ENCODE data around the gene ACRBP. TPM values are rescaled to one million over a fixed set of nuclear protein-coding genes. Genes with fewer than 3 reads are reported as not detected.

Gene ACRBP
- total RNA-seq, 4 donors from 2014 or later: 0.35 to 4.0 (median 3.2) TPM; not detected in 1

DNA sequence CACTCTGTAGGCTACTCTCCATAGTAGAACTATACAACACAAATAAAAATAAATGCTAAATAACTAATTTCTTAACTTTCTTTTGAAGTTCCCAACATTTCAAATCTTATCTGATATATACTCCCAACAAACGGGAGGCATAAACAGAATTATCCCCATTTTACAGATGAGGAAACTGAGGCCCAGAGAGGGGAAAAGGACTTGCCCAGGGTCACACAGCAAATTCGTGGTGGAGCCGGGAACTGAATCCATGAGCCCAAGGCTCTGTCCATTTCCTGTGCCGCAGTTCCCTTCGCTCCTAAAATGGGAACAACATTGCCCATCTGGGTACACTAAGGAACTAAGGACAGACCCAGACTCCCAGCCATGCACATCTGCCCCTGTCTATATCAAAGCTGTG is 29.7 kb upstream of the ACRBP start:
- H3K27ac ChIP-seq: no peak overlapping the region
- no peaks in the 10 kb centered on the region for H3K27me3 ChIP-seq
- no peak for DNase-seq
- intact Hi-C loops (cut with DNase I): no loop called here
- WGBS, 2 donors: 93 to 100% methylated on average over 5 of the region's 5 CpGs
- no peak for TF ChIP-seq POLR2A (IDR thresholded peaks at IDR 0.05)
- TF ChIP-seq, protein P1, sequence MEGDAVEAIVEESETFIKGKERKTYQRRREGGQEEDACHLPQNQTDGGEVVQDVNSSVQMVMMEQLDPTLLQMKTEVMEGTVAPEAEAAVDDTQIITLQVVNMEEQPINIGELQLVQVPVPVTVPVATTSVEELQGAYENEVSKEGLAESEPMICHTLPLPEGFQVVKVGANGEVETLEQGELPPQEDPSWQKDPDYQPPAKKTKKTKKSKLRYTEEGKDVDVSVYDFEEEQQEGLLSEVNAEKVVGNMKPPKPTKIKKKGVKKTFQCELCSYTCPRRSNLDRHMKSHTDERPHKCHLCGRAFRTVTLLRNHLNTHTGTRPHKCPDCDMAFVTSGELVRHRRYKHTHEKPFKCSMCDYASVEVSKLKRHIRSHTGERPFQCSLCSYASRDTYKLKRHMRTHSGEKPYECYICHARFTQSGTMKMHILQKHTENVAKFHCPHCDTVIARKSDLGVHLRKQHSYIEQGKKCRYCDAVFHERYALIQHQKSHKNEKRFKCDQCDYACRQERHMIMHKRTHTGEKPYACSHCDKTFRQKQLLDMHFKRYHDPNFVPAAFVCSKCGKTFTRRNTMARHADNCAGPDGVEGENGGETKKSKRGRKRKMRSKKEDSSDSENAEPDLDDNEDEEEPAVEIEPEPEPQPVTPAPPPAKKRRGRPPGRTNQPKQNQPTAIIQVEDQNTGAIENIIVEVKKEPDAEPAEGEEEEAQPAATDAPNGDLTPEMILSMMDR (IDR thresholded peaks at IDR 0.05): no peak
- H3K4me1 ChIP-seq: peaks cover 0 to 4% (median 0%) of the 10 kb centered on the region in 3 donors
- peaks cover 46 to 99% (median 67%) of the 10 kb centered on the region in 3 donors for H3K36me3 ChIP-seq
- no peak overlapping the region for H3K4me3 ChIP-seq
- H3K9me3 ChIP-seq: no peaks in the 10 kb centered on the region

DNA sequence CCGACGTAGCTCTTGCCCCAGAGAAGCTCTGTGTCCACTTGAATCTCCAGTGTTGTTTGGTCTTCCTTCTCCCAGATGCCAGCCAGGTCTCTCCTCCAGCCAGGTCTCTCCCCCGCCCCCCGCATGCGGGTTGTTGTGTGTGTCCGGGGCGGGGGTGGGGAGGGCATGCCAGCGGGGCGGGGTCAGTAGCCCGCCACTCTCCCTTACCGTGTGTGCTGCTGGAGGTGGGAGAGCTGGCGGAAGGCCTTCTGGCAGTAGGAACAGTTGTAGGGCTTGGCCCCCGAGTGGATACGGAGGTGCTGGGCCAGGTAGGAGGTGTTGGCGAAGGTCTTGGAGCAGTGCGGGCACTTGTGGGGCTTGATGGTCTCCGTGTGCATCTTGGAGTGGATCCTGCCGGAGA is 24.9 kb upstream of the ACRBP start:
- intact Hi-C loops (cut with DNase I): no loop called here

DNA sequence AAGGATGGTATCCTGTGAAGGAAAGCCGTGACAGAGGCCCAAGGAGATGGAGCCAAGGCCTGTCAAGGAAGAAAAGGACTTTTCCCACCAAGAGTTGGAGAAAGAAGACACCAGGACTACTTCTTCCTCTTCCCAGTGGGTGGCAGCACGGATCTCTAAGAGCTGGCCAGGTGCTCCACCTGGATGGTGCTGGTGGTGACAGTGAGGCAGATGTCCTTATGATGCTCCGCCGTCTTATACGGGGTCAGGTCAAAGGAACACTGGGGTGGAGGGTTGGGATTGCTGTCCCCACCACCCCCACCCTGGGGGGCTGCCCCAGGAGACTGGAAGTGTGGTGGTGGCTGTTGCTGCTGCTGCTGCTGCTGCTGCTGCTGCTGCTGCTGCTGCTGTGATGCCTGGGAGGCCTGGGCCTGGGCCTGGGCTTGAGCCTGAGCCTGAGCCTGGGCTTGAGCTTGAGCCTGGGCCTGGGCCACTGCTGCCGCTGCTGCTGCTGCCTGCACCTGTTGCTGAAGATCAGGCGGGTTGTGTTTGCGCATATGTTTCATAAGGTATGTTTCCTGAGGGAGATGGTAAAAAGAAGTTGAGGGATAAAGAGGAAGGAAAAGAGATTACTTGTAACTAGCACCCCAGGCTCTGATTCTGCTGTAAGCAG is 20.5 kb upstream of the ACRBP start:
- H3K9me3 ChIP-seq: no peaks in the 10 kb centered on the region
- DNase-seq: no peak
- no peak overlapping the region for H3K27ac ChIP-seq
- H3K4me3 ChIP-seq: no peak overlapping the region
- intact Hi-C loops (cut with DNase I): loop anchor here (10.0 kb wide), 1 partner anchor 53 kb away; no protein-coding TSS in a partner anchor
- 65 to 84% methylated on average over 7 of the region's 8 CpGs for WGBS, 2 donors
- H3K4me1 ChIP-seq: no peaks in the 10 kb centered on the region
- no peak for TF ChIP-seq POLR2A (IDR thresholded peaks at IDR 0.05)
- TF ChIP-seq, protein P1 (IDR thresholded peaks at IDR 0.05): peak in 2 of 6 experiments; percentile 18 to 23
- peaks cover 34 to 67% (median 57%) of the 10 kb centered on the region in 3 donors for H3K36me3 ChIP-seq
- no peaks in the 10 kb centered on the region for H3K27me3 ChIP-seq

More for the DNA sequence above, 24.9 kb upstream of the ACRBP start:
- Histone ChIP-seq H3K9me3 (no peaks in the 10 kb centered on the region), H3K27me3 (no peaks in the 10 kb centered on the region), H3K36me3 (peaks cover 50 to 100% (median 82%) of the 10 kb centered on the region in 3 donors), H3K4me1 (no peaks in the 10 kb centered on the region), H3K27ac (no peak overlapping the region), H3K4me3 (no peak overlapping the region)
- DNase-seq: no peak
- no peak for TF ChIP-seq POLR2A (IDR thresholded peaks at IDR 0.05)
- TF ChIP-seq, protein P1 (IDR thresholded peaks at IDR 0.05): no peak
- WGBS, 2 donors: 85 to 97% methylated on average over 7 of the region's 18 CpGs

DNA sequence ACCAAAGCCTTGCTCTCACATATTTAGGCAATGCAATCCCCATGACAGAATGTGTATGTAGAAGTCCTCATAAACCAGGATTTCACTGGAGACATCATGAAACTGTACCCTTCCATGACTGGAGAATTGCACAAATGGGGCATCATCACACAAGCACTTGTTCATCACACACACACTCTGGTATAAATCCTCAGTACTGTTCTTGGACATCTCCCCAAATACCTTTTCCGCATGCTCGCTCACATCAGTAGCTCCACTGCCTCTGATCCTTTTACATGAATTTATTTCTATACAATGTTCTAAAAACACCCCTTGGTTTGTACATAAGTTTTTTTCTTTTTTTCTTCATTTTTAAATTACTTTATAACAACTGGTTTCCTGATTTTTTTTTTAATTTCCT is 19.0 kb upstream of the ACRBP start:
- intact Hi-C loops (cut with DNase I): loop anchor here (10.0 kb wide), 1 partner anchor 51 kb away; no protein-coding TSS in a partner anchor
- 76 to 97% methylated on average over 2 of the region's 2 CpGs for WGBS, 2 donors
- H3K4me3 ChIP-seq: no peak overlapping the region
- H3K4me1 ChIP-seq: peaks cover 7 to 14% (median 8%) of the 10 kb centered on the region in 3 donors
- no peak overlapping the region for H3K27ac ChIP-seq
- no peak for DNase-seq
- no peaks in the 10 kb centered on the region for H3K9me3 ChIP-seq
- no peaks in the 10 kb centered on the region for H3K27me3 ChIP-seq
- TF ChIP-seq, protein P1 (IDR thresholded peaks at IDR 0.05): no peak
- TF ChIP-seq POLR2A (IDR thresholded peaks at IDR 0.05): no peak
- peaks cover 19 to 52% (median 42%) of the 10 kb centered on the region in 3 donors for H3K36me3 ChIP-seq

DNA sequence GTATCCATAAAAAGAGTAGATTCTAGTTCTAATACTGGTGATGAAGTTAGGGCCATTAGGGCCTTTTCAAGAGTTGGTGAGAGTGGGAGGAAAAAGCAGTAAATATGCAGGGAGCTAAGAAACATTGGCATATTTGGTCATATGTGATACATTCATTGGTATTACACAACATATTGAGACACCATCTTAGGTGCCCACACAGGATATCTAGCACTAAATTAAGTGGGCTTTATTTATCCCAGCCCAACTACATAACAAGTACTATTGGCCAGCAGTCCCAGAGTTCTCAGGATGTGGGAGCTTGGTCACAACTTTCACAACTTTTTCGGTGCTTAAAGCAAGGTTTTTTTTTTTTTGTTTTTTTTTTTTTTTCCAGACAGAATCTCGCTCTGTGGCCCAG is 17.7 kb upstream of the ACRBP start:
- H3K9me3 ChIP-seq: no peaks in the 10 kb centered on the region
- WGBS, 2 donors: 48 to 66% methylated on average over 2 of the region's 2 CpGs
- no peak overlapping the region for H3K27ac ChIP-seq
- H3K4me1 ChIP-seq: peaks cover 7 to 20% (median 8%) of the 10 kb centered on the region in 3 donors
- peaks cover 11 to 39% (median 29%) of the 10 kb centered on the region in 3 donors for H3K36me3 ChIP-seq
- no peak overlapping the region for H3K4me3 ChIP-seq
- intact Hi-C loops (cut with DNase I): loop anchor here (10.0 kb wide), 1 partner anchor 50 kb away; no protein-coding TSS in a partner anchor
- DNase-seq: no peak
- H3K27me3 ChIP-seq: no peaks in the 10 kb centered on the region
- no peak for TF ChIP-seq POLR2A (IDR thresholded peaks at IDR 0.05)
- TF ChIP-seq, protein P1 (IDR thresholded peaks at IDR 0.05): no peak

All from esophagus squamous epithelium (tissue), 5 donors.